H9 (cell line): ENCODE data around the gene GRIK3. TPM values are rescaled to one million over a fixed set of nuclear protein-coding genes. Genes with fewer than 3 reads are reported as not detected.

Experiments
- DNase-seq: peaks from one replicate; pipeline ENCODE4 v3.0.0-alpha.2; 2017
- H2AFZ ChIP-seq: one replicate; pipeline ENCODE4 v1.6.1; 2013; ENCODE audit warnings: mild to moderate bottlenecking, low read length, control low read depth, moderate library complexity
- H2AK5ac ChIP-seq: 2 replicates; pipeline ENCODE4 v1.6.1; 2013; ENCODE audit warnings: low read length, control low read depth, mixed read lengths; ENCODE audit not compliant: insufficient read length
- H2BK120ac ChIP-seq: one replicate; pipeline ENCODE4 v1.6.1; 2013; ENCODE audit warnings: low read depth, mild to moderate bottlenecking, low read length, control low read depth, inconsistent platforms; ENCODE audit not compliant: poor library complexity, severe bottlenecking
- H2BK12ac ChIP-seq: 2 replicates; pipeline ENCODE4 v1.6.1; 2013; ENCODE audit warnings: low read length, control low read depth, mixed read lengths, low read depth; ENCODE audit not compliant: insufficient read length
- H2BK15ac ChIP-seq: 2 replicates; pipeline ENCODE4 v1.6.1; 2013; ENCODE audit warnings: low read depth, low read length, control low read depth
- H2BK20ac ChIP-seq: one replicate; pipeline ENCODE4 v1.6.1; 2013; ENCODE audit warnings: low read depth, mild to moderate bottlenecking, low read length, control low read depth, inconsistent platforms; ENCODE audit not compliant: poor library complexity, severe bottlenecking
- H2BK5ac ChIP-seq: 2 replicates; pipeline ENCODE4 v1.6.1; 2013; ENCODE audit warnings: low read length, control low read depth, mixed read lengths; ENCODE audit not compliant: insufficient read length
- H3K14ac ChIP-seq: 2 replicates; pipeline ENCODE4 v1.6.1; 2013; ENCODE audit warnings: low read length, control low read depth; ENCODE audit not compliant: insufficient read depth
- H3K18ac ChIP-seq: 2 replicates; pipeline ENCODE4 v1.6.1; 2013; ENCODE audit warnings: low read depth, mild to moderate bottlenecking, mixed read lengths, low read length, control low read depth; ENCODE audit not compliant: insufficient read length
- H3K23ac ChIP-seq: 2 replicates; pipeline ENCODE4 v1.6.1; 2013; ENCODE audit warnings: low read length, control low read depth, mixed read lengths, low read depth; ENCODE audit not compliant: insufficient read length
- H3K23me2 ChIP-seq: 2 replicates; pipeline ENCODE4 v1.6.1; 2013; ENCODE audit warnings: low read depth, mild to moderate bottlenecking, mixed read lengths, low read length, control low read depth; ENCODE audit not compliant: insufficient read length, poor library complexity, severe bottlenecking
- H3K27ac ChIP-seq: 2 replicates; pipeline ENCODE4 v1.5.1; 2013; ENCODE audit warnings: low read length, control low read depth, mixed read lengths, low read depth; ENCODE audit not compliant: insufficient read length
- H3K27me3 ChIP-seq: 2 replicates; pipeline ENCODE4 v1.6.1; 2013; ENCODE audit warnings: low read length, control low read depth, inconsistent platforms; ENCODE audit not compliant: insufficient read depth
- H3K4ac ChIP-seq: 2 replicates; pipeline ENCODE4 v1.6.1; 2013; ENCODE audit warnings: low read depth, mild to moderate bottlenecking, control low read depth, inconsistent platforms, low read length, moderate library complexity
- H3K4me1 ChIP-seq: 2 replicates; pipeline ENCODE4 v1.6.1; 2013; ENCODE audit warnings: low read length, control low read depth, inconsistent platforms; ENCODE audit not compliant: insufficient read depth
- H3K4me2 ChIP-seq: 2 replicates; pipeline ENCODE4 v1.6.1; 2013; ENCODE audit warnings: low read length, control low read depth, mixed read lengths; ENCODE audit not compliant: insufficient read length, insufficient read depth
- H3K56ac ChIP-seq: 2 replicates; pipeline ENCODE4 v1.6.1; 2013; ENCODE audit warnings: low read depth, mild to moderate bottlenecking, mixed read lengths, low read length, control low read depth; ENCODE audit not compliant: insufficient read length
- H3K79me1 ChIP-seq: 2 replicates; pipeline ENCODE4 v1.6.1; 2013; ENCODE audit warnings: low read depth, mild to moderate bottlenecking, moderate library complexity, low read length, control low read depth, inconsistent platforms; ENCODE audit not compliant: insufficient read depth, poor library complexity, severe bottlenecking
- H3K79me2 ChIP-seq: 2 replicates; pipeline ENCODE4 v1.6.1; 2013; ENCODE audit warnings: low read length, control low read depth, inconsistent platforms; ENCODE audit not compliant: insufficient read depth
- H3K9ac ChIP-seq: 2 replicates; pipeline ENCODE4 v1.6.1; 2013; ENCODE audit warnings: low read length, control low read depth, mixed read lengths; ENCODE audit not compliant: insufficient read length; ENCODE audit errors: extremely low read depth
- H3K9me3 ChIP-seq: one replicate; pipeline ENCODE4 v1.6.1; 2013; ENCODE audit warnings: low read depth, low read length, inconsistent platforms; ENCODE audit not compliant: control insufficient read depth
- H3T11ph ChIP-seq: one replicate; pipeline ENCODE4 v1.6.1; 2013; ENCODE audit warnings: mild to moderate bottlenecking, low read length, control low read depth, inconsistent platforms
- H4K20me1 ChIP-seq: one replicate; pipeline ENCODE4 v1.6.1; 2013; ENCODE audit not compliant: control insufficient read depth, insufficient read length, insufficient read depth
- H4K5ac ChIP-seq: 2 replicates; pipeline ENCODE4 v1.6.1; 2013; ENCODE audit warnings: low read depth, mild to moderate bottlenecking, mixed read lengths, low read length, control low read depth; ENCODE audit not compliant: insufficient read length
- H4K8ac ChIP-seq: replicated peaks from 2 replicates; pipeline ENCODE4 v1.6.1; 2013; ENCODE audit warnings: low read length, control low read depth, mixed read lengths, low read depth; ENCODE audit not compliant: insufficient read length
- H4K91ac ChIP-seq: 2 replicates; pipeline ENCODE4 v1.6.1; 2013; ENCODE audit warnings: low read depth, mild to moderate bottlenecking, moderate library complexity, mixed read lengths, low read length, control low read depth; ENCODE audit not compliant: insufficient read length
- H3K27ac Mint-ChIP-seq, 3 experiments: 2 replicates in 2 of 3; 3 replicates in 1 of 3; pipeline ENCODE4 v1.8.0; 2020 to 2021; ENCODE audit warnings: mixed read lengths in 3 of 3, mild to moderate bottlenecking in 1 of 3, moderate library complexity in 1 of 3
- H3K27me3 Mint-ChIP-seq: 2 replicates; pipeline ENCODE4 v1.8.0; 2021; ENCODE audit warnings: low read depth, mild to moderate bottlenecking, moderate library complexity, mixed read lengths
- H3K36me3 Mint-ChIP-seq, 3 experiments: 2 replicates in 2 of 3; 3 replicates in 1 of 3; pipeline ENCODE4 v1.8.0; 2020 to 2021; ENCODE audit warnings: low read depth in 3 of 3, mixed read lengths in 3 of 3; ENCODE audit not compliant: insufficient read depth in 1 of 3
- H3K4me1 Mint-ChIP-seq, 2 experiments: 2 replicates each; pipeline ENCODE4 v1.8.0; 2020; ENCODE audit warnings: mixed read lengths in 2 of 2
- H3K4me3 Mint-ChIP-seq, 2 experiments: 2 replicates in 1 of 2; 3 replicates in 1 of 2; pipeline ENCODE4 v1.8.0; 2020 to 2021; ENCODE audit warnings: mild to moderate bottlenecking in 2 of 2, mixed read lengths in 2 of 2, moderate library complexity in 1 of 2
- H3K9me3 Mint-ChIP-seq, 2 experiments: 2 replicates in 1 of 2; 3 replicates in 1 of 2; pipeline ENCODE4 v1.8.0; 2020; ENCODE audit warnings: mild to moderate bottlenecking in 2 of 2, mixed read lengths in 2 of 2, moderate library complexity in 1 of 2
- WGBS: extraction: QIAGEN DNeasy Blood & Tissue Kit; methylation state at CpG from one replicate; pipeline ENCODE4 v1.1.7; 2013; ENCODE audit warnings: missing lambda C conversion rate, low lambda C conversion rate, mixed read lengths; ENCODE audit not compliant: insufficient read length; ENCODE audit errors: extremely low coverage; 5-methylcytosine and 5-hydroxymethylcytosine counted together
- total RNA-seq: library from RNA; stranded (reverse); gene quantifications from 2 replicates; pipeline ENCODE4 v1.2.1, GENCODE V29; 2021
- TF ChIP-seq, protein P1 (sequence below): fragments of 200-600 bp; sonication (generic); conservative IDR thresholded peaks from 3 replicates; pipeline ENCODE4 v1.8.0; 2021; ENCODE audit warnings: antibody characterized with exemption, mild to moderate bottlenecking

Gene GRIK3
- total RNA-seq, 1 experiment from 2014 or later: 1.7 TPM

DNA sequence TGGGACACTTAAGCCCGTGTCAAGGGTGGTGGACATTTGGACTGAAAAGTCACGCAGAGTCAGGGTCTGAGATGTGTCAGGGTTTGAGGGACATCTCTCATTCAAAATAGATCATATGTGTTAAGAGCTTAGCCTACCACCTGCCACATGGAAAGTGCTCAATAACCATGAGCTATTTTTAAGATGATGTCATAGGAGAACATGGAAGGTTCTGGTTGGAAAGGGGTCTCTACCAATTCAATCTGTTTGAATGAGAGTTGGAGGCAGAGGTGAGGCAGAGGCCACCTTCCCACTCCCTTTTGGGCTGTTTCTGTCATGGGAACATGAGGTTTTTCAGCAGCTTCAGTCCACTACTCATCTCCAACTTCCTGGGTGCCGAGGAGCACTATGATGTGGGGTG lies 239.9 kb downstream of the GRIK3 start:
- H2AK5ac ChIP-seq: no peak overlapping the region
- peaks cover 4% of the 10 kb centered on the region for H3K27me3 Mint-ChIP-seq
- DNase-seq: no peak

More for the DNA sequence above, 239.9 kb downstream of the GRIK3 start:
- Histone ChIP-seq H3K4me2 (no peak overlapping the region), H2BK5ac (no peak overlapping the region), H3T11ph (no peak overlapping the region), H3K4me1 (no peaks in the 10 kb centered on the region), H4K20me1 (no peaks in the 10 kb centered on the region), H2BK20ac (no peak overlapping the region), H3K18ac (no peak overlapping the region), H3K79me1 (no peaks in the 10 kb centered on the region), H3K79me2 (no peaks in the 10 kb centered on the region), H2BK12ac (no peak overlapping the region), H3K56ac (no peak overlapping the region), H3K27me3 (no peaks in the 10 kb centered on the region), H3K4ac (no peak overlapping the region), H3K9me3 (no peaks in the 10 kb centered on the region), H2BK120ac (no peak overlapping the region), H3K14ac (no peak overlapping the region), H4K5ac (no peak overlapping the region), H3K27ac (no peak overlapping the region), H2BK15ac (no peak overlapping the region), H3K23me2 (no peaks in the 10 kb centered on the region), H3K23ac (no peak overlapping the region), H2AFZ (no peak overlapping the region), H4K8ac (no peak overlapping the region), H4K91ac (no peak overlapping the region), H3K9ac (no peak overlapping the region)
- Mint-ChIP-seq H3K36me3 (no peaks in the 10 kb centered on the region; a peak in 1 of 7 replicates), H3K4me3 (no peak overlapping the region), H3K4me1 (peaks cover 7 to 9% of the 10 kb centered on the region in 2 experiments), H3K27ac (no peak overlapping the region; a peak in 1 of 7 replicates), H3K9me3 (peaks cover 0 to 8% of the 10 kb centered on the region in 2 experiments; a peak in 3 of 5 replicates)
- TF ChIP-seq, protein P1, sequence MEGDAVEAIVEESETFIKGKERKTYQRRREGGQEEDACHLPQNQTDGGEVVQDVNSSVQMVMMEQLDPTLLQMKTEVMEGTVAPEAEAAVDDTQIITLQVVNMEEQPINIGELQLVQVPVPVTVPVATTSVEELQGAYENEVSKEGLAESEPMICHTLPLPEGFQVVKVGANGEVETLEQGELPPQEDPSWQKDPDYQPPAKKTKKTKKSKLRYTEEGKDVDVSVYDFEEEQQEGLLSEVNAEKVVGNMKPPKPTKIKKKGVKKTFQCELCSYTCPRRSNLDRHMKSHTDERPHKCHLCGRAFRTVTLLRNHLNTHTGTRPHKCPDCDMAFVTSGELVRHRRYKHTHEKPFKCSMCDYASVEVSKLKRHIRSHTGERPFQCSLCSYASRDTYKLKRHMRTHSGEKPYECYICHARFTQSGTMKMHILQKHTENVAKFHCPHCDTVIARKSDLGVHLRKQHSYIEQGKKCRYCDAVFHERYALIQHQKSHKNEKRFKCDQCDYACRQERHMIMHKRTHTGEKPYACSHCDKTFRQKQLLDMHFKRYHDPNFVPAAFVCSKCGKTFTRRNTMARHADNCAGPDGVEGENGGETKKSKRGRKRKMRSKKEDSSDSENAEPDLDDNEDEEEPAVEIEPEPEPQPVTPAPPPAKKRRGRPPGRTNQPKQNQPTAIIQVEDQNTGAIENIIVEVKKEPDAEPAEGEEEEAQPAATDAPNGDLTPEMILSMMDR: no peak
- WGBS: no CpG with 5 or more reads among the region's 3 CpGs
